WI38 (cell line): ENCODE data around the gene CROCC2.

Source experiments
- H3K4me3 ChIP-seq: 2 replicates; pipeline ENCODE4 v1.5.1; 2011; ENCODE audit warnings: low read depth, mild to moderate bottlenecking, control low read depth, low read length
- CTCF ChIP-seq: IDR thresholded peaks from 2 replicates; pipeline ENCODE4 v1.5.1; 2012; ENCODE audit warnings: low read depth, mild to moderate bottlenecking, control low read depth, low read length

CROCC2 gene

GRCh38 chr2:241002275-241003046, 96.3 kb downstream of the CROCC2 start:
- TF ChIP-seq CTCF, result no peak
- H3K4me3 ChIP-seq, result no peak overlapping the region

- no peak overlapping the region for H3K4me3 ChIP-seq
- TF ChIP-seq CTCF, result no peak
These were observed 96.9 kb downstream of the CROCC2 start for GRCh38 chr2:241003047-241003360.

GRCh38 chr2:241003369-241003768, 97.2 kb downstream of the CROCC2 start:
- H3K4me3 ChIP-seq, result no peak overlapping the region
- no peak for TF ChIP-seq CTCF

GRCh38 chr2:241003830-241004564, 97.9 kb downstream of the CROCC2 start:
- TF ChIP-seq CTCF, result no peak
- no peak overlapping the region for H3K4me3 ChIP-seq

- no peak overlapping the region for H3K4me3 ChIP-seq
These were observed 99.4 kb downstream of the CROCC2 start for GRCh38 chr2:241005569-241005968.

GRCh38 chr2:241006412-241006811, 100.3 kb downstream of the CROCC2 start:
- TF ChIP-seq CTCF, result no peak
- no peak overlapping the region for H3K4me3 ChIP-seq

More at GRCh38 chr2:241005569-241005968, 99.4 kb downstream of the CROCC2 start:
- no peak for TF ChIP-seq CTCF

GRCh38 chr2:241007111-241007510, 101.0 kb downstream of the CROCC2 start:
- no peak for TF ChIP-seq CTCF
- no peak overlapping the region for H3K4me3 ChIP-seq
